ENCODE results near the gene KCMF1. TPM values are rescaled to one million over a fixed set of nuclear protein-coding genes. Genes with fewer than 3 reads are reported as not detected.

Gene KCMF1
- polyA plus RNA-seq, 3 donors: 22.5 to 52.9 (median 28.5) TPM

- no peak for DNase-seq
- Mint-ChIP-seq H3K4me1 (peaks cover 53% of the 10 kb centered on the region), H3K4me3 (peak overlapping the region; percentile 84 to 92), H3K27ac (peak overlapping the region; percentile 84 to 94 (median 92)), H3K36me3 (peaks cover 6 to 7% of the 10 kb centered on the region in 2 donors), H3K9me3 (peaks cover 0 to 2% (median 0%) of the 10 kb centered on the region in 7 donors), H3K27me3 (ENCODE audit: low read depth in 3 of 3) (no peaks in the 10 kb centered on the region)
- 2% methylated on average over 5 of the region's 11 CpGs for WGBS (ENCODE audit: insufficient coverage)
- peak overlapping the region; percentile 82 to 86 for H3K27ac ChIP-seq (ENCODE audit: low read depth in 1 of 2, low read length in 2 of 2)
- intact Hi-C loops (cut with micrococcal nuclease): loop anchor here (5.0 kb wide), 2 partner anchors 35 to 1135 kb away; partner anchors contain the start of genes POLR1A (in 1 of the 2) and PTCD3 (in 1 of the 2)
- peak overlapping the region; percentile 93 for H3K9ac ChIP-seq (ENCODE audit: insufficient read depth, low read length, poor library complexity, severe bottlenecking)
- H3K79me2 ChIP-seq (ENCODE audit: insufficient read depth, low read length): peaks cover 90% of the 10 kb centered on the region
- no peaks in the 10 kb centered on the region for H3K36me3 ChIP-seq (replicated peaks in 1 of 2; ENCODE audit: control insufficient read depth in 1 of 2, insufficient read depth in 2 of 2, low read length in 2 of 2)
- peak overlapping the region; percentile 66 for H2AFZ ChIP-seq (ENCODE audit: insufficient read depth, low read depth, low read length, poor library complexity, severe bottlenecking)
- H3K4me2 ChIP-seq (replicated peaks; ENCODE audit: extremely low read depth, low read length, poor library complexity, severe bottlenecking): peak overlapping the region; percentile 94
- peaks cover 40 to 49% of the 10 kb centered on the region in 2 donors for H3K4me1 ChIP-seq (ENCODE audit: control insufficient read depth in 1 of 2, insufficient read depth in 2 of 2, low read length in 2 of 2)
- peaks cover 70% of the 10 kb centered on the region for H4K20me1 ChIP-seq (ENCODE audit: insufficient read depth, low read length)
- H3K9me3 ChIP-seq (replicated peaks in 1 of 2; ENCODE audit: control insufficient read depth in 1 of 2, insufficient read depth in 1 of 2, low read length in 2 of 2): no peaks in the 10 kb centered on the region
- no peak for TF ChIP-seq CTCF (IDR thresholded peaks at IDR 0.05)
- H3K4me3 ChIP-seq (replicated peaks in 1 of 3; ENCODE audit: low read depth in 2 of 3, low read length in 3 of 3): peak overlapping the region; percentile 69 to 90 (median 81)
- H3K27me3 ChIP-seq (ENCODE audit: control insufficient read depth in 2 of 2, insufficient read depth in 2 of 2, low read length in 2 of 2): no peaks in the 10 kb centered on the region
Measured at GRCh38 chr2:84972207-84972783, 1.3 kb downstream of the KCMF1 start.

GRCh38 chr2:84972932-84973331 lies 2.0 kb downstream of the KCMF1 start:
- WGBS (ENCODE audit: insufficient coverage): no CpG with 5 or more reads among the region's 4 CpGs
- Histone ChIP-seq H3K27me3 (ENCODE audit: control insufficient read depth in 2 of 2, insufficient read depth in 2 of 2, low read length in 2 of 2) (no peaks in the 10 kb centered on the region), H3K27ac (ENCODE audit: low read depth in 1 of 2, low read length in 2 of 2) (peak overlapping the region in 1 of 2 donors; percentile 86), H3K9ac (ENCODE audit: insufficient read depth, low read length, poor library complexity, severe bottlenecking) (no peak overlapping the region), H3K4me2 (replicated peaks; ENCODE audit: extremely low read depth, low read length, poor library complexity, severe bottlenecking) (peak overlapping the region; percentile 94), H2AFZ (ENCODE audit: insufficient read depth, low read depth, low read length, poor library complexity, severe bottlenecking) (no peak overlapping the region), H4K20me1 (ENCODE audit: insufficient read depth, low read length) (peaks cover 70% of the 10 kb centered on the region), H3K79me2 (ENCODE audit: insufficient read depth, low read length) (peaks cover 90% of the 10 kb centered on the region), H3K4me3 (replicated peaks in 1 of 3; ENCODE audit: low read depth in 2 of 3, low read length in 3 of 3) (peak overlapping the region in 2 of 3 experiments; percentile 81 to 90), H3K36me3 (replicated peaks in 1 of 2; ENCODE audit: control insufficient read depth in 1 of 2, insufficient read depth in 2 of 2, low read length in 2 of 2) (no peaks in the 10 kb centered on the region), H3K9me3 (replicated peaks in 1 of 2; ENCODE audit: control insufficient read depth in 1 of 2, insufficient read depth in 1 of 2, low read length in 2 of 2) (no peaks in the 10 kb centered on the region), H3K4me1 (ENCODE audit: control insufficient read depth in 1 of 2, insufficient read depth in 2 of 2, low read length in 2 of 2) (peaks cover 35 to 43% of the 10 kb centered on the region in 2 donors)
- no peak for DNase-seq
- Mint-ChIP-seq H3K4me1 (peaks cover 51% of the 10 kb centered on the region), H3K27me3 (ENCODE audit: low read depth in 3 of 3) (peaks cover 0 to under 1% (median 0%) of the 10 kb centered on the region in 3 donors), H3K27ac (peak overlapping the region in 2 of 7 donors; percentile 23 to 67), H3K4me3 (peak overlapping the region; percentile 63 to 84), H3K9me3 (peaks cover 0 to 2% (median 0%) of the 10 kb centered on the region in 7 donors), H3K36me3 (peaks cover 7 to 10% of the 10 kb centered on the region in 2 donors)
- TF ChIP-seq CTCF (IDR thresholded peaks at IDR 0.05): no peak
- intact Hi-C loops (cut with micrococcal nuclease): loop anchor here (5.0 kb wide), 2 partner anchors 34 to 1134 kb away; partner anchors contain the start of genes POLR1A (in 1 of the 2) and PTCD3 (in 1 of the 2)
